ENCODE measurements around the gene AGBL1. TPM values are rescaled to one million over a fixed set of nuclear protein-coding genes. Genes with fewer than 3 reads are reported as not detected.

Gene AGBL1
- total RNA-seq, 1 donor from 2014 or later: not detected

DNA sequence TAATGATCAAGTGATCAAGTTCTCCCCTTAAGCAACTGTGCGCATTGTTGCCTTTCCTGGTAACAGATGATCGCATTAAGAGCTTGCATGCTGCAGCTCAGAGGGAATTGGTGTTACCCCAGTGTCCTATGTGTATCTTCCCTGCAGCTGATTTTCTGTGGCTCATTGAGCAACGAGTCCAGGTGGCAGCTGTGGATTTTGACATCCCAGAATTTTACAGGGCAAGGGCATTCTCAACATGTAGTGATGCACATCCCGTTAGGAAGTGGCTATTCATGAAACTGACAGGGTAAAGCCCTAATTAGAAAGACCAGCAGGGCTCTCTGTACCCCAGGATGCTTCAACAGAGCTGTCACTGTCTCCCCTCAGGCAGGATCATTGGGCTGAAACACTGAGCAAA, 232.8 kb downstream of the AGBL1 start:
- intact Hi-C loops (cut with micrococcal nuclease): loop anchor here (2.0 kb wide), 1 partner anchor 70 kb away; no protein-coding TSS in a partner anchor

- intact Hi-C loops (cut with micrococcal nuclease): no loop called here
Measured at GRCh38 chr15:86316216-86316615, 236.5 kb downstream of the AGBL1 start.

DNA sequence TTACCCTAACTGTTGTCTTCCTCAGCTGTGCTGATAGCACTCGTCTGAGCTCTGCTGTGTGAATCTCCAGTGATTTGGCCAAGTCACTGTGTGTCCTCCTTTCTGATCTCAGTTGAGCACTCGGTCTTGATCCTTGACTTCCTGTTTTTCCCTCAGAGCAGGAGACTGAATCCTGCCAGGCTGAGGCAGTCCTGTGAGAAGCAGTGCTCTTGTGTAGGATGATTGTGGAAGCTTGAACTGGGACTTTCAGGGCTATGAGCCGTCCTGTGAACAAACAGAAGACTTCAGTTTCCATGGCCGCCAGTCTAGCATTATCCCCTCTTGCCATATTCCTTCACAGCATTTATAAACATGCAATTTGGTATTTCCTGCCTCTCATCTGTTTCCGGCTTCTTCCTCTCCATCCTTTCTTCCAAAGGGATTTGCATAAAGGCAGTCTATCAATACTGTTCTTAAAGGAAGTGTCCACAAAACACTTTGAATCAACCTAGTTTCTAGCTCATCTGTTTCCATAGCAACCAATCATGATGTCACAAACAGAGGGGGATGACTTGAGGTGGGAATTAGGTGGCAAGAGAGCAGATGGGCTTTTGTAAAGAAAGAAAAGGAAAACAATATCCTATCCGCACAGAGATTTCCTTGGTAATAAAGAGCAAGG, 237.2 kb downstream of the AGBL1 start:
- intact Hi-C loops (cut with micrococcal nuclease): no loop called here

DNA sequence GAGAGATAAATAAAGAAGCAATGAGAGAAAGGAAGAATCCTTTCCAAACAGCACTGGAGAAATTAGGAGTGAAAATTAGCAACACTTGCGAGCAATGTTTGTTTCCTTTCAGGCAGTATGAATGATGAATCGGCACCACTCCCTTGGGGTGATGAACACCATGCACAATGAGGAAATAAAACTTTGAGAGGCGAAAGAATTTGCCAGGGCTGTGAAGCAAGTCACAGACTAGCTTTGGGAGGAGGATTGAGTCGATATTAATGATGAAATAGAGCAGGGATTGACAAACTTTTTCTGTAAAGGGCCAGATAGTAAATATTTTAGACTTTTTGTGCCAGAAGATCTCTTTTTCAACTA, 237.7 kb downstream of the AGBL1 start:
- intact Hi-C loops (cut with micrococcal nuclease): no loop called here

DNA sequence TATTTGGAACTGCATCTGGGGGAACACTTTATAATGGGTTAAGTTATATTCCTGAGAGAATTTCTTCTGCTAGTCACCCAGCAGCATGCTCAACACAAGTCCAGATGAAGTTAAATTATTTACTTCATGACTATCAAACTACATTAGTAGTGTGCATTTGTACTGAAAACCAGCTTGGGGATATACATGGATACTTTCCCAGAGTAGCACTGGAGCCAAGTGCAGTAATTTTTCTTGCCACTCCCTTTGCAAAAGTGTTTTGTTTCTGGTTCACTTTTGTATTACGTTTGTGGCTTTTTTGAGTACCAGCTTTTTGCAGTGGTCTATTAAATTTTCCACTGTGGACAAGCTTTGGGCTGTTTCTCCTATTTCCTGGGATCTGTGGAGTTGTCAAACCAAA, 243.0 kb downstream of the AGBL1 start:
- intact Hi-C loops (cut with micrococcal nuclease): no loop called here

DNA sequence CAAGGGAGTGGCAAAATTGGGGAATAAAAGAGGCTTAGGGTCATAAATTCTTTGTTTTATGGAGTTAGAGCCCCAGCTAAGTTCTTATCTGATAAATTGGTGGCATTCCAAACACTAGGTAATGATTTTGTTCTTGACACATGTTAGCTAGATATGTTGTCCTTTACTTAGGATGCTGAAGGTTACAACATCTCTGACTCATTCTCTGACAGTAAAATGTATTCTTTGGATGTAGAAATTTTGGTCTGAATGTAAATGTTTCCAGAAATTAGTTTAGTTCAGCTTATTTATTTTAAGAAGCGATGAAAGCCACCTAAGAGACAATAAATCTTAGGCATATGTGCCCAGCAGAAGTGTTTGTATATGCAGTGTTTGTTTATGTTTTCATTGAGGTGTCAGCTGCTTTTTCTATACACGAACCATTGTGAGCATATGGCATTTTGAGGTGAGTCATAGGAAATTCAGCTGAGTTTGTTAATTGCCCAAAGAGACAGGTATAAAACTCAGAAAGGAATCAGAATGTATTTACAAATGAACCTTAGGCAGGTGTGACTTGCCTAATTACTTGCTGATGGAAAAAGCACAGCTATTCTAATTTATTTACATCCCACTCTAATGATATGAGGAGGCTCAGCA, 247.7 kb downstream of the AGBL1 start:
- intact Hi-C loops (cut with micrococcal nuclease): no loop called here

- intact Hi-C loops (cut with micrococcal nuclease): no loop called here
Measured at GRCh38 chr15:86328658-86329057, 249.0 kb downstream of the AGBL1 start.

GRCh38 chr15:86329311-86330013, 249.8 kb downstream of the AGBL1 start:
- intact Hi-C loops (cut with micrococcal nuclease): no loop called here

GRCh38 chr15:86333819-86334218, 254.1 kb downstream of the AGBL1 start:
- intact Hi-C loops (cut with micrococcal nuclease): no loop called here

GRCh38 chr15:86336051-86336788, 256.5 kb downstream of the AGBL1 start:
- intact Hi-C loops (cut with micrococcal nuclease): no loop called here

DNA sequence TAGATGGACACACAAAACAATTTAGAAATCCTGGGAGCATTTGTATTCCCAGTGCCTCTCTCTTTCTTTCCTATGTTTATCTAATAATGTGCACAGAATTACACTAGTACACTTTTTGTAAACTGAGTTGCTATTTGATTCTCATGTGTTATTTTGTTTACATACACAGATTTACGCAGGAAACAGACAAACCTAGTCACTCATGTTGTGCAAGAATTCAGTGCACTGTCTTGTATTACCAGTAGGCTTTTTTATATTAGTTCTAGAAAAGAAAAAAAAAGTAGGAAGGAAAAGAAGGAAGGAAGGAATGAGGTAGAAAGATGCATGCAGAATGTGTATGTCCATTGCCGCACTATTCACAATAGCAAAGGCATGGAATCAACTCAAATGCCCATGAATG, 257.4 kb downstream of the AGBL1 start:
- intact Hi-C loops (cut with micrococcal nuclease): no loop called here

DNA sequence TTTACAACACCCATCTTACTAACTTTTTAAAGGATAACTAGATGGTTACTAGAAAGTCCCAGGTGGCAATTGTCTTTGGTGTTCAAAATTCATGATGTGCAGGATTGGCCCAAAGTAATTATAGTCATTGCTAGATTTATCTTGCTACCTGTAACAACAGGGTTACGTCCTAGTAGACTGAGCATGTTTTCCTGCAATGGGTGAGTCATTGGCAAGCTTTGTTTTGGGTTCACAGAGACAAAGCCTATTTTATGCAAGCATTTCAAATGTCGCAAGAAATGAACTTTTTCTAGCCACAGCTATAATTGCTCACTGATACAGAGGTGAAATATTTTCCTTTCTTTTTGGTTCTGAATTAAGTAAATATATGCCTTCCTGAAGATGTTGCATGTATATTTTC, 267.6 kb downstream of the AGBL1 start:
- intact Hi-C loops (cut with micrococcal nuclease): no loop called here

DNA sequence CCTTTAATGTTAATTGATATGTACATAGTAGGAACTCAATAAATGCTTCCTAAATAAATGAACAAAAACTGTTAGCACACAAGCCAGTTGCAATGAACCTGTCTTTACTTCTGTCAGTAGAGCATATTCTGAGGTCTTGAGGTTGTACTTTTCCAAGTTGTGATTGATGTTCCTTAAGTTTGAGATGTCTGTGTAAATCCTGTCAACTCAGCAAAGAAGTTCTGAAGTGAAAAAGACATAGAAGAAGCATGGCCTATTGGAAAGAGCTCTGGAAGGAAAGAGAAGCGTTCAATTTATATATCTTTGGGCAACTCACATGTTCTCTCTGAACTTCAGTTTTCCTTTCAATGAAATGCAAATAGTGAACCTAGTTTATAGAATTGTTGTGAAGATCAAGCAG, 269.9 kb downstream of the AGBL1 start:
- intact Hi-C loops (cut with micrococcal nuclease): no loop called here

DNA sequence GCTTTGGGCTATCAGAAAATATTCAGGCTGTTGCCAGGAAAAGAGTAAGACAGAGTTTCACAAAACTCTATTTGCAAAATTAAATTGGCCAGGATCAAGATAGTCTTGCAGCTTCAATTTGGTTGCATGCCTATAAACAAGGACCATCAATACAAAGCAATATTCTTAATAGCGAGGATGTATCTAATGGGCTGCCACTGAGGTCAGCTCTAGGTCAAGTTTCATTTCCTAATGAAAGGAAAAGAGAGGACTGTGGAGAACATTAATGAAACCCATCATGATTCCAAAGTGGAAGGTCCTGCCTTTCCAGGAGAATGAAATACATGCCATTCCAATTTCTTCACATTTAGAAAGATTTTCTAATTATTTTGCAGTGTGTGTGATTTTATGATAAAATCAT, 273.5 kb downstream of the AGBL1 start:
- intact Hi-C loops (cut with micrococcal nuclease): loop anchor here (10.0 kb wide), 1 partner anchor 58 kb away; no protein-coding TSS in a partner anchor

- intact Hi-C loops (cut with micrococcal nuclease): loop anchor here (10.0 kb wide), 1 partner anchor 61 kb away; no protein-coding TSS in a partner anchor
Measured at GRCh38 chr15:86355361-86355760, 275.7 kb downstream of the AGBL1 start.

GRCh38 chr15:86355801-86356200, 276.1 kb downstream of the AGBL1 start:
- intact Hi-C loops (cut with micrococcal nuclease): loop anchor here (10.0 kb wide), 1 partner anchor 61 kb away; no protein-coding TSS in a partner anchor

DNA sequence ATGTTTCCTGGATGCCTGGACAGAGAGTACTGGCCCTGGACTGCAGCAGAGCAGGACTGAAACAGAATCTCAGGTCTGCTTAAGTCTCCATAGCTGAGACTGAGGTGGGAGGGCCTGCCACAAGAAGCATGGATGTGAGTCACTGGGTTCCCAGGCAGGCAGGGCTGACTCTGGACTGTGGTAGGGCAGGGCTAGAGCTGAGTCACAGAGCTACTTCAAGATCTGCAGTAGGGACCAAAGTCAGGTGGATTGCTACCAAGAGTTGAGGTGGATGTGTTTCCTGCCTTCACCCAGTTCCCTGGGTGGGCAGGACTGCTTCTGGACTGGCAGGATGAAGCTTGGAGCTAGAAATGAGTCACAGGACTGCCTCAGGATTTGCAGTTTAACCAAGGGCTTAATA, 282.9 kb downstream of the AGBL1 start:
- intact Hi-C loops (cut with micrococcal nuclease): no loop called here

DNA sequence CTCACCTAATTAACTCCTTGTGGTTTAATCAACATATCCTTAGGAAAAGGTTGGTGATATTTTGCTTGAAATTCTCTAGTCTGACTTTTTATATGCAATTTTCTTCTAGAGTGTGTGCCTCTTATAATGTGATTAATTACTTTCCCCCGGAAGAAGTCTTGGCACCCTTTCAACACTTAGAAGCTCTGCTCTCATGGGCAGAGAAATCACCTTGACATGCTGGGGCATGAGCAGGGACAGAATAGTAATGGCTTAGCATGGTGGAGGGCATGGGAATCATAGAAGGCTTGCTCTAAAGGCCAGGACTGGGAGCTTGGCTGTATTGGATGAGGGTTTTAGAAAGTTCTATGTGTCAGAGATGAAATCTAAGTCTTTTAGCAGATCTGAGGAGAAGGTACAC, 293.5 kb downstream of the AGBL1 start:
- intact Hi-C loops (cut with micrococcal nuclease): no loop called here

- intact Hi-C loops (cut with micrococcal nuclease): no loop called here
Measured at GRCh38 chr15:86375733-86376280, 296.1 kb downstream of the AGBL1 start.

DNA sequence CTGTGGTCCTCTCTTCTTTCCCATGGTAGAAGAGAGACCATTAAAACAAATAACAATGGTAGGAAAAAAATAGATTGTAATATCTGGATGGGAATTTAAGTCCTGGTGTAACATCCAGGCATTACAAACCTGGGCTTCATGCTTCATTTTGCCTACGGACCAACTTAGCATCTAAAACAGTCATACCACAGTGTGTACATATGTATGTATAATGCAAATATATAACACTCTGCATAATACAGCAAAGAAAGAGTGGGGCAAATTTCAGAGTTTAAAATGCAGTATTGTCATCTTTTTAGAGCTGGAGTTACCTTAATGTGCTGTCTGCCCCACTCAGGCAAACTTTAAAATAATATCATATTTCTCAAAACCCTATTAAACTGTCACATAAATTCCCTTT, 298.2 kb downstream of the AGBL1 start:
- intact Hi-C loops (cut with micrococcal nuclease): no loop called here

DNA sequence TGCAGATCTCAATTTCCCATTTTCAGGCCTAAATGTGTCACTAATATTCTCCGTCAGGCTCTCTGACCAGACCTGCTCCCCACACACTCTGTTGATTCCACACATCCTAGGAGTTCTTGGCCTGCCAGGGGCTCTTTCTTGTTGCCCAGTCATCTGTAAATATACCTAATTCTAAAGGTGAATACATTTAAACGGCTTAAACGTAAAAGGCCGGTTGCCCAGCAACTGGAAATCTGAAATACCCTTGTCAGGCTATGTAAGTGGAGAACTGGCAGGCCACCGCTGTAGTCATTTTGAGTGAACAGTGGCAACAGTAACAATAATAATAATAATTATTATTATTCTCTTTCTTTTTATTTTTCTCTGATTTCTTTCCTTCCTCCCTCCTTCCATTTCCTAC, 302.7 kb downstream of the AGBL1 start:
- intact Hi-C loops (cut with micrococcal nuclease): no loop called here

GRCh38 chr15:86383611-86384010, 303.9 kb downstream of the AGBL1 start:
- intact Hi-C loops (cut with micrococcal nuclease): no loop called here
